ENCODE measurements around the gene CYP8B1. TPM values are rescaled to one million over a fixed set of nuclear protein-coding genes. Genes with fewer than 3 reads are reported as not detected.

Gene CYP8B1
- not detected in 2 replicates for total RNA-seq (2021; fragmentation: NEBNext Ultra II Directional; extraction: Animal tissue kit (Norgen Biotek cat#: 25700))
- not detected in 2 replicates for polyA plus RNA-seq (2011; rRNA removed)
- polyA plus RNA-seq (2011; cell fraction: cytosol; rRNA removed), result not detected
- polyA plus RNA-seq (2011; cell fraction: nucleus; rRNA removed), result not detected
- polyA plus RNA-seq (2012, experiment 1 of 2), result not detected in 4 replicates
- not detected for polyA plus RNA-seq (2012, experiment 2 of 2)
- polyA plus RNA-seq (2013, experiment 1 of 2), result not detected
- polyA plus RNA-seq (2013, experiment 2 of 2), result not detected
- polyA minus RNA-seq (2011; rRNA and poly(A)+ RNA removed), result not detected in 2 replicates
- not detected for polyA minus RNA-seq (2011; cell fraction: cytosol; rRNA and poly(A)+ RNA removed)
- not detected for polyA minus RNA-seq (2011; cell fraction: nucleus; rRNA and poly(A)+ RNA removed)
- long read RNA-seq, experiment 1, result 0 reads
- long read RNA-seq, experiment 2, result 0 reads

- H3K27me3 ChIP-seq (replicated peaks in 1 of 4; ENCODE audit: control insufficient read depth in 3 of 4, extremely low read depth in 1 of 4, insufficient read depth in 3 of 4, low read length in 3 of 4), result peaks cover 0 to 2% (median under 1%) of the 10 kb centered on the region in 4 experiments; a peak in 2 of 7 replicates
- H2BK15ac ChIP-seq (ENCODE audit: low read length), result no peak within 1 kb of the TSS
- no peak within 1 kb of the TSS for H3K4me3 ChIP-seq (ENCODE audit: extremely low read depth in 1 of 4, insufficient read depth in 2 of 4, low read depth in 3 of 4, low read length in 4 of 4)
- no peak within 1 kb of the TSS for H2AFZ ChIP-seq (ENCODE audit: low read length)
- no peaks in the 10 kb centered on the region for H3K36me3 ChIP-seq (ENCODE audit: control insufficient read depth in 2 of 4, insufficient read depth in 4 of 4, low read length in 3 of 4)
- no peaks in the 10 kb centered on the region for H3K79me1 ChIP-seq (ENCODE audit: low read depth, low read length)
- H3K56ac ChIP-seq (replicated peaks; ENCODE audit: insufficient read length, low read depth, low read length), result no peak within 1 kb of the TSS
- no peak within 1 kb of the TSS for H3K23ac ChIP-seq (ENCODE audit: insufficient read length)
- no peak within 1 kb of the TSS for H2AK5ac ChIP-seq (ENCODE audit: low read depth, low read length)
- no peak within 1 kb of the TSS for H2BK20ac ChIP-seq (ENCODE audit: low read length)
- H2BK5ac ChIP-seq (ENCODE audit: low read depth, low read length), result no peak within 1 kb of the TSS
- H4K20me1 ChIP-seq (replicated peaks in 1 of 2; ENCODE audit: control insufficient read depth in 1 of 2, insufficient read depth in 2 of 2, low read length in 2 of 2), result no peaks in the 10 kb centered on the region
- H2BK120ac ChIP-seq (replicated peaks; ENCODE audit: low read depth, low read length), result no peak within 1 kb of the TSS
- H3K14ac ChIP-seq (ENCODE audit: insufficient read length), result no peak within 1 kb of the TSS
- H3K9me3 ChIP-seq (ENCODE audit: insufficient read depth in 2 of 2, low read depth in 1 of 2, low read length in 1 of 2), result no peaks in the 10 kb centered on the region
- ChIA-PET CTCF (ENCODE audit: partially characterized antibody) (interaction anchor here (1.0 to 1.6 kb wide), 2 partner anchors 24 to 28 kb away, joined by 3 to 5 read pairs; no protein-coding TSS in a partner anchor), POLR2A (ENCODE audit: partially characterized antibody) (no interaction called here)
- peaks cover 0 to 3% (median 1%) of the 10 kb centered on the region in 4 experiments; a peak in 1 of 7 replicates for H3K4me1 ChIP-seq (replicated peaks in 1 of 4; ENCODE audit: control insufficient read depth in 3 of 4, insufficient read depth in 4 of 4, low read length in 3 of 4)
- H3K4me2 ChIP-seq (ENCODE audit: insufficient read depth in 1 of 2, low read depth in 2 of 2, low read length in 2 of 2), result no peak within 1 kb of the TSS
- 90% methylated on average over 13 of the region's 13 CpGs; no CpG with 5 or more reads in 1 of the 2 experiments for WGBS, 2 experiments (ENCODE audit: extremely low coverage in 1 of 2, insufficient coverage in 1 of 2, insufficient read length in 1 of 2, insufficient replicate concordance in 2 of 2, low coverage in 1 of 2, low lambda C conversion rate in 2 of 2, missing lambda C conversion rate in 1 of 2)
- H4K5ac ChIP-seq (ENCODE audit: insufficient read length, low read depth, low read length), result no peak within 1 kb of the TSS
- H4K8ac ChIP-seq (ENCODE audit: extremely low read depth, insufficient read depth, low read length), result peak within 1 kb of the TSS; percentile 28; the same call in 1 of the 2 replicates
- H2BK12ac ChIP-seq (ENCODE audit: low read depth, low read length), result no peak within 1 kb of the TSS
- FAIRE-seq (no peak), DNase-seq (ENCODE audit: low read depth in 1 of 2, low spot score in 2 of 2) (no peak)
- H3K27ac ChIP-seq (ENCODE audit: low read depth, low read length), result no peak within 1 kb of the TSS
- H3K4ac ChIP-seq (replicated peaks; ENCODE audit: insufficient read length, low read depth, low read length), result no peak within 1 kb of the TSS
- H3K9ac ChIP-seq (replicated peaks in 1 of 4; ENCODE audit: extremely low read depth in 1 of 4, low read depth in 3 of 4, low read length in 3 of 4), result no peak within 1 kb of the TSS; a peak in 1 of 7 replicates
- H4K91ac ChIP-seq (replicated peaks; ENCODE audit: insufficient read length, low read length), result no peak within 1 kb of the TSS
- H3K79me2 ChIP-seq (ENCODE audit: control insufficient read depth in 1 of 2, insufficient read depth in 2 of 2, low read length in 2 of 2), result no peaks in the 10 kb centered on the region
- TF ChIP-seq SAP30 (IDR thresholded peaks at IDR 0.05; ENCODE audit: insufficient read depth, insufficient replicate concordance, low read length), result no peak
- TF ChIP-seq SIN3A (conservative IDR thresholded peaks at IDR 0.05 in 1 of 2, IDR thresholded peaks at IDR 0.05 in 1 of 2; ENCODE audit: low read depth in 1 of 2, low read length in 2 of 2), result no peak
- no peak for TF ChIP-seq SP4 (IDR thresholded peaks at IDR 0.05; ENCODE audit: low read length)
- no peak for TF ChIP-seq RBBP5 (IDR thresholded peaks at IDR 0.05; ENCODE audit: borderline replicate concordance, low read depth, low read length)
- TF ChIP-seq BACH1 (IDR thresholded peaks at IDR 0.05; ENCODE audit: low read length), result no peak
- H3K23me2 ChIP-seq (ENCODE audit: low read depth, low read length), result no peaks in the 10 kb centered on the region; the same call in 1 of the 2 replicates
- no peak within 1 kb of the TSS for H3K18ac ChIP-seq (ENCODE audit: extremely low read depth, low read length)
Measured at GRCh38 chr3:42875325-42876151, at the start of gene CYP8B1. CYP8B1 (minus strand) TSS chr3:42875879; CDS start chr3:42875816, 63 bp downstream.

Data from H1 (cell line).